HepG2 (cell line): ENCODE data around the gene NDRG2. TPM values are rescaled to one million over a fixed set of nuclear protein-coding genes. Genes with fewer than 3 reads are reported as not detected.
A peak's percentile ranks its signal among the peaks of the same experiment; 100 is the strongest.

Experiments used
- NFIC ChIP-seq: IDR thresholded peaks from 2 replicates; pipeline ENCODE4 v1.6.1; 2012; ENCODE audit warnings: mild to moderate bottlenecking, low read length, inconsistent platforms
- NRL ChIP-seq: sonication (generic); formaldehyde crosslinking; IDR thresholded peaks from 2 replicates; pipeline ENCODE4 v1.5.0; 2020; ENCODE audit warnings: missing genetic modification reagents, mild to moderate bottlenecking, moderate library complexity, borderline replicate concordance
- PHB2 ChIP-seq: fragments of 450-650 bp; IDR thresholded peaks from 2 replicates; pipeline ENCODE4 v1.6.1; 2018; ENCODE audit not compliant: partially characterized antibody
- WIZ ChIP-seq: sonication (generic); formaldehyde crosslinking; IDR thresholded peaks from 2 replicates; pipeline ENCODE4 v1.5.1; 2020; ENCODE audit warnings: mild to moderate bottlenecking, missing genetic modification reagents
- ZNF136 ChIP-seq: sonication (generic); formaldehyde crosslinking; IDR thresholded peaks from 2 replicates; pipeline ENCODE4 v1.8.1; 2022; ENCODE audit warnings: low read depth, mild to moderate bottlenecking, moderate library complexity, missing genetic modification reagents
- ZNF33B ChIP-seq: sonication (generic); formaldehyde crosslinking; IDR thresholded peaks from 2 replicates; pipeline ENCODE4 v1.5.1; 2020; ENCODE audit warnings: mild to moderate bottlenecking, missing genetic modification reagents
- ZNF746 ChIP-seq: sonication (generic); formaldehyde crosslinking; IDR thresholded peaks from 2 replicates; pipeline ENCODE4 v1.8.0; 2022; ENCODE audit warnings: mild to moderate bottlenecking, missing genetic modification reagents
- ZNF766 ChIP-seq: sonication (generic); formaldehyde crosslinking; IDR thresholded peaks from 2 replicates; pipeline ENCODE4 v1.5.0; 2020; ENCODE audit warnings: missing genetic modification reagents, borderline replicate concordance
- ZNF891 ChIP-seq: sonication (generic); formaldehyde crosslinking; IDR thresholded peaks from 2 replicates; pipeline ENCODE4 v1.5.0; 2020; ENCODE audit warnings: mild to moderate bottlenecking, missing genetic modification reagents
- ZSCAN31 ChIP-seq: sonication (generic); formaldehyde crosslinking; IDR thresholded peaks from 2 replicates; pipeline ENCODE4 v1.5.0; 2020; ENCODE audit warnings: low read depth, mild to moderate bottlenecking, missing genetic modification reagents
- polyA plus RNA-seq, 8 experiments: library from polyadenylated mRNA; depleted of rRNA in 3 of 8; stranded (reverse) in 7 of 8; unstranded in 1 of 8; fragments of >200 nt; fragmentation: Illumina TruSeq in 4 of 8; extraction: Trizol in 4 of 8; gene quantifications; 2 replicates each; pipeline versions ENCODE4 v1.2.1 to v1.2.3, GENCODE V29; 2011 to 2016; ENCODE audit warnings: low read depth in 4 of 8, missing spikeins in 1 of 8, mixed read lengths in 1 of 8; ENCODE audit not compliant: insufficient read depth in 1 of 8
- total RNA-seq, 5 experiments: library from RNA; depleted of rRNA; stranded (reverse); fragments of >200 nt; fragmentation: Illumina TruSeq; extraction: Trizol; gene quantifications; 2 replicates each; pipeline ENCODE4 v1.2.3, GENCODE V29; 2016; ENCODE audit warnings: low read depth in 1 of 5
- TF ChIP-seq, protein P1 (sequence below): IDR thresholded peaks from 2 replicates; pipeline ENCODE4 v1.6.1; 2016; ENCODE audit warnings: missing compliant biosample characterization, missing genetic modification reagents, borderline replicate concordance
- TF ChIP-seq, protein P2 (sequence below): sonication (generic); formaldehyde crosslinking; IDR thresholded peaks from 2 replicates; pipeline ENCODE4 v1.9.0; 2021; ENCODE audit warnings: missing genetic modification reagents, mild to moderate bottlenecking, borderline replicate concordance
- TF ChIP-seq, protein P3 (sequence below): sonication (generic); formaldehyde crosslinking; IDR thresholded peaks from 2 replicates; pipeline ENCODE4 v1.4.0; 2020; ENCODE audit warnings: missing genetic modification reagents
- TF ChIP-seq, protein P4 (sequence below): sonication (generic); formaldehyde crosslinking; IDR thresholded peaks from 2 replicates; pipeline ENCODE4 v1.5.0; 2020; ENCODE audit warnings: missing genetic modification reagents
- TF ChIP-seq, protein P5 (sequence below): sonication (generic); formaldehyde crosslinking; IDR thresholded peaks from 2 replicates; pipeline ENCODE4 v1.5.0; 2020; ENCODE audit warnings: missing genetic modification reagents
- TF ChIP-seq, protein P6 (sequence below): sonication (generic); formaldehyde crosslinking; IDR thresholded peaks from 2 replicates; pipeline ENCODE4 v1.5.0; 2020; ENCODE audit warnings: mild to moderate bottlenecking, missing genetic modification reagents

Gene NDRG2
- total and polyA plus RNA-seq, 2 of the 13 experiments (the other 11 are each of a cell fraction or from before 2014, with no cell fraction given): 27.2 to 189 TPM

DNA sequence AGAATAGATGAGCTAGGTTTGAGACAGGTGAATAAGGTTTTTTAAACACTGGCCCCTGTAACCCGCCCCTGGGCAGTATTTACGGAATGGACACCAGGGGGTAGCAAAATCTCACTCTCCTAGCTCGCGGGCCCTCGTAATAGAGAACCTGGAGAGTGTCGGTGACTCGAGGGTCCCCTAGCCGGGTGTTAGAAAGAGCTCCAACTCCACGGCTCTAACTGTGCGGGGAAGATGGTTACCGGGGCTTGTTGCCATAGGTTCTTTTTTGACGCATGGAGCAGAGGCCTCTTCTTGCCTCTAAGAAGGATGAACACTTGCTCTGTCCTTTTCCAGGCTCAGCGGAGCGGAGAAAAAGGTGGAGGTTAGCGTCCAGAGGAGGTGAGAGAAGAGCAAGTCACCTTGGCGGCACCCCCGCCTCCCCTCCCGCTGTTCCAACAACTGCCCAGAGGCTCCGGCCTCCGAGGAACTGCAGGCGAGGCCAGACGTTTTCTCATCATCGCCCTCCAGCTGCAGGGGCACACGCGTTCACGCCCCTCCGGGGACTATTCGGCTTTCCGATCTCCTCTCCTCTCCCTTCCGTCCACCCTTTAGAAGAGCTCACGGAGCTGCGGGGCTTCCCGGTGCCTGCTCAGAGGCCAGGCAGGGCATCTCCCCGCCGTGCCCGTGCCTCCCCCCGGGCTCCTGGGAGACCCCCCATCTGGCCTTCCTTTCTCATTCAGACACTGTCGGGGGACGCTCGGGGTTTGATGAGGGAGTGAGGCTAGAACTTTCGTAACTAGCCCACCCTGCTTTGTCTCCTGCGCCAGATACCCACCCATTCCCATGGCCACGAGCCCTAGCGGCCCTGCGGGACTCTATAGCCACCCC, 43.9 kb upstream of the NDRG2 start (continued):
- TF ChIP-seq ZNF766 (CRISPR knock-in tag) (no peak), WIZ (CRISPR knock-in tag) (no peak), ZNF33B (CRISPR knock-in tag) (peak; percentile 71; the same call in 1 of the 2 replicates), ZNF746 (peak; percentile 21; the same call in 1 of the 2 replicates), NFIC (no peak), NRL (CRISPR knock-in tag) (no peak; the same call in 1 of the 2 replicates), ZNF891 (CRISPR knock-in tag) (no peak), PHB2 (no peak), ZSCAN31 (no peak; the same call in 1 of the 2 replicates), ZNF136 (CRISPR knock-in tag) (0 out of 2 replicates have a peak, but pooled peaks have one; percentile 69)
- TF ChIP-seq, protein P1, sequence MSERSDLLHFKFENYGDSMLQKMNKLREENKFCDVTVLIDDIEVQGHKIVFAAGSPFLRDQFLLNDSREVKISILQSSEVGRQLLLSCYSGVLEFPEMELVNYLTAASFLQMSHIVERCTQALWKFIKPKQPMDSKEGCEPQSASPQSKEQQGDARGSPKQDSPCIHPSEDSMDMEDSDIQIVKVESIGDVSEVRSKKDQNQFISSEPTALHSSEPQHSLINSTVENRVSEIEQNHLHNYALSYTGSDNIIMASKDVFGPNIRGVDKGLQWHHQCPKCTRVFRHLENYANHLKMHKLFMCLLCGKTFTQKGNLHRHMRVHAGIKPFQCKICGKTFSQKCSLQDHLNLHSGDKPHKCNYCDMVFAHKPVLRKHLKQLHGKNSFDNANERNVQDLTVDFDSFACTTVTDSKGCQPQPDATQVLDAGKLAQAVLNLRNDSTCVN (CRISPR knock-in tag): no peak
- TF ChIP-seq, protein P2, sequence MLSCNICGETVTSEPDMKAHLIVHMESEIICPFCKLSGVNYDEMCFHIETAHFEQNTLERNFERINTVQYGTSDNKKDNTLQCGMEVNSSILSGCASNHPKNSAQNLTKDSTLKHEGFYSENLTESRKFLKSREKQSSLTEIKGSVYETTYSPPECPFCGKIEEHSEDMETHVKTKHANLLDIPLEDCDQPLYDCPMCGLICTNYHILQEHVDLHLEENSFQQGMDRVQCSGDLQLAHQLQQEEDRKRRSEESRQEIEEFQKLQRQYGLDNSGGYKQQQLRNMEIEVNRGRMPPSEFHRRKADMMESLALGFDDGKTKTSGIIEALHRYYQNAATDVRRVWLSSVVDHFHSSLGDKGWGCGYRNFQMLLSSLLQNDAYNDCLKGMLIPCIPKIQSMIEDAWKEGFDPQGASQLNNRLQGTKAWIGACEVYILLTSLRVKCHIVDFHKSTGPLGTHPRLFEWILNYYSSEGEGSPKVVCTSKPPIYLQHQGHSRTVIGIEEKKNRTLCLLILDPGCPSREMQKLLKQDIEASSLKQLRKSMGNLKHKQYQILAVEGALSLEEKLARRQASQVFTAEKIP (CRISPR knock-in tag): no peak
- TF ChIP-seq, protein P3, sequence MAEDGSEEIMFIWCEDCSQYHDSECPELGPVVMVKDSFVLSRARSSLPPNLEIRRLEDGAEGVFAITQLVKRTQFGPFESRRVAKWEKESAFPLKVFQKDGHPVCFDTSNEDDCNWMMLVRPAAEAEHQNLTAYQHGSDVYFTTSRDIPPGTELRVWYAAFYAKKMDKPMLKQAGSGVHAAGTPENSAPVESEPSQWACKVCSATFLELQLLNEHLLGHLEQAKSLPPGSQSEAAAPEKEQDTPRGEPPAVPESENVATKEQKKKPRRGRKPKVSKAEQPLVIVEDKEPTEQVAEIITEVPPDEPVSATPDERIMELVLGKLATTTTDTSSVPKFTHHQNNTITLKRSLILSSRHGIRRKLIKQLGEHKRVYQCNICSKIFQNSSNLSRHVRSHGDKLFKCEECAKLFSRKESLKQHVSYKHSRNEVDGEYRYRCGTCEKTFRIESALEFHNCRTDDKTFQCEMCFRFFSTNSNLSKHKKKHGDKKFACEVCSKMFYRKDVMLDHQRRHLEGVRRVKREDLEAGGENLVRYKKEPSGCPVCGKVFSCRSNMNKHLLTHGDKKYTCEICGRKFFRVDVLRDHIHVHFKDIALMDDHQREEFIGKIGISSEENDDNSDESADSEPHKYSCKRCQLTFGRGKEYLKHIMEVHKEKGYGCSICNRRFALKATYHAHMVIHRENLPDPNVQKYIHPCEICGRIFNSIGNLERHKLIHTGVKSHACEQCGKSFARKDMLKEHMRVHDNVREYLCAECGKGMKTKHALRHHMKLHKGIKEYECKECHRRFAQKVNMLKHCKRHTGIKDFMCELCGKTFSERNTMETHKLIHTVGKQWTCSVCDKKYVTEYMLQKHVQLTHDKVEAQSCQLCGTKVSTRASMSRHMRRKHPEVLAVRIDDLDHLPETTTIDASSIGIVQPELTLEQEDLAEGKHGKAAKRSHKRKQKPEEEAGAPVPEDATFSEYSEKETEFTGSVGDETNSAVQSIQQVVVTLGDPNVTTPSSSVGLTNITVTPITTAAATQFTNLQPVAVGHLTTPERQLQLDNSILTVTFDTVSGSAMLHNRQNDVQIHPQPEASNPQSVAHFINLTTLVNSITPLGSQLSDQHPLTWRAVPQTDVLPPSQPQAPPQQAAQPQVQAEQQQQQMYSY: peak; percentile 49; the same call in 1 of the 2 replicates
- TF ChIP-seq, protein P4, sequence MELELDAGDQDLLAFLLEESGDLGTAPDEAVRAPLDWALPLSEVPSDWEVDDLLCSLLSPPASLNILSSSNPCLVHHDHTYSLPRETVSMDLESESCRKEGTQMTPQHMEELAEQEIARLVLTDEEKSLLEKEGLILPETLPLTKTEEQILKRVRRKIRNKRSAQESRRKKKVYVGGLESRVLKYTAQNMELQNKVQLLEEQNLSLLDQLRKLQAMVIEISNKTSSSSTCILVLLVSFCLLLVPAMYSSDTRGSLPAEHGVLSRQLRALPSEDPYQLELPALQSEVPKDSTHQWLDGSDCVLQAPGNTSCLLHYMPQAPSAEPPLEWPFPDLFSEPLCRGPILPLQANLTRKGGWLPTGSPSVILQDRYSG (CRISPR knock-in tag): no peak
- TF ChIP-seq, protein P5, sequence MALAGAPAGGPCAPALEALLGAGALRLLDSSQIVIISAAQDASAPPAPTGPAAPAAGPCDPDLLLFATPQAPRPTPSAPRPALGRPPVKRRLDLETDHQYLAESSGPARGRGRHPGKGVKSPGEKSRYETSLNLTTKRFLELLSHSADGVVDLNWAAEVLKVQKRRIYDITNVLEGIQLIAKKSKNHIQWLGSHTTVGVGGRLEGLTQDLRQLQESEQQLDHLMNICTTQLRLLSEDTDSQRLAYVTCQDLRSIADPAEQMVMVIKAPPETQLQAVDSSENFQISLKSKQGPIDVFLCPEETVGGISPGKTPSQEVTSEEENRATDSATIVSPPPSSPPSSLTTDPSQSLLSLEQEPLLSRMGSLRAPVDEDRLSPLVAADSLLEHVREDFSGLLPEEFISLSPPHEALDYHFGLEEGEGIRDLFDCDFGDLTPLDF (CRISPR knock-in tag): no peak
- TF ChIP-seq, protein P6, sequence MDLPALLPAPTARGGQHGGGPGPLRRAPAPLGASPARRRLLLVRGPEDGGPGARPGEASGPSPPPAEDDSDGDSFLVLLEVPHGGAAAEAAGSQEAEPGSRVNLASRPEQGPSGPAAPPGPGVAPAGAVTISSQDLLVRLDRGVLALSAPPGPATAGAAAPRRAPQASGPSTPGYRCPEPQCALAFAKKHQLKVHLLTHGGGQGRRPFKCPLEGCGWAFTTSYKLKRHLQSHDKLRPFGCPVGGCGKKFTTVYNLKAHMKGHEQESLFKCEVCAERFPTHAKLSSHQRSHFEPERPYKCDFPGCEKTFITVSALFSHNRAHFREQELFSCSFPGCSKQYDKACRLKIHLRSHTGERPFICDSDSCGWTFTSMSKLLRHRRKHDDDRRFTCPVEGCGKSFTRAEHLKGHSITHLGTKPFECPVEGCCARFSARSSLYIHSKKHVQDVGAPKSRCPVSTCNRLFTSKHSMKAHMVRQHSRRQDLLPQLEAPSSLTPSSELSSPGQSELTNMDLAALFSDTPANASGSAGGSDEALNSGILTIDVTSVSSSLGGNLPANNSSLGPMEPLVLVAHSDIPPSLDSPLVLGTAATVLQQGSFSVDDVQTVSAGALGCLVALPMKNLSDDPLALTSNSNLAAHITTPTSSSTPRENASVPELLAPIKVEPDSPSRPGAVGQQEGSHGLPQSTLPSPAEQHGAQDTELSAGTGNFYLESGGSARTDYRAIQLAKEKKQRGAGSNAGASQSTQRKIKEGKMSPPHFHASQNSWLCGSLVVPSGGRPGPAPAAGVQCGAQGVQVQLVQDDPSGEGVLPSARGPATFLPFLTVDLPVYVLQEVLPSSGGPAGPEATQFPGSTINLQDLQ (CRISPR knock-in tag): 0 out of 2 replicates have a peak, but pooled peaks have one; percentile 56
